GM18507 (cell line): Measurements from ENCODE around the gene FMN1.

Source experiments
- DNase-seq: peaks from one replicate; pipeline ENCODE4 v3.0.0; 2011; ENCODE audit warnings: low read depth; ENCODE audit not compliant: insufficient read length; ENCODE audit errors: extremely low spot score
- FAIRE-seq: peaks from 2 replicates; lab custom pipeline; 2011; peaks lifted over from hg19 to GRCh38; lab: Jason Lieb, UNC

Gene FMN1

GRCh38 chr15:32829436-32829835 lies 365.1 kb downstream of the FMN1 start:
- FAIRE-seq (no peak), DNase-seq (no peak)

GRCh38 chr15:32828507-32829186 lies 365.9 kb downstream of the FMN1 start:
- FAIRE-seq, result no peak
- no peak for DNase-seq

GRCh38 chr15:32826685-32827084 lies 367.8 kb downstream of the FMN1 start:
- FAIRE-seq (no peak), DNase-seq (no peak)

- DNase-seq (no peak), FAIRE-seq (no peak)
Measured at GRCh38 chr15:32825219-32825618, 369.3 kb downstream of the FMN1 start.

GRCh38 chr15:32824777-32825176 lies 369.7 kb downstream of the FMN1 start:
- FAIRE-seq, result no peak
- no peak for DNase-seq

GRCh38 chr15:32823750-32824149 lies 370.8 kb downstream of the FMN1 start:
- FAIRE-seq, result no peak
- DNase-seq, result no peak

GRCh38 chr15:32822739-32823138 lies 371.8 kb downstream of the FMN1 start:
- FAIRE-seq, result no peak
- no peak for DNase-seq

GRCh38 chr15:32819448-32819847 lies 375.1 kb downstream of the FMN1 start:
- no peak for FAIRE-seq
- DNase-seq, result no peak

GRCh38 chr15:32818758-32819447 lies 375.6 kb downstream of the FMN1 start:
- FAIRE-seq (no peak), DNase-seq (no peak)

GRCh38 chr15:32817577-32817976 lies 376.9 kb downstream of the FMN1 start:
- no peak for FAIRE-seq
- no peak for DNase-seq

- DNase-seq, result no peak
- no peak for FAIRE-seq
Measured at GRCh38 chr15:32807331-32807730, 387.2 kb downstream of the FMN1 start.

GRCh38 chr15:32803631-32804030 lies 390.9 kb downstream of the FMN1 start:
- no peak for DNase-seq
- no peak for FAIRE-seq

- DNase-seq (no peak), FAIRE-seq (no peak)
Measured at GRCh38 chr15:32802286-32802936, 392.1 kb downstream of the FMN1 start.

- FAIRE-seq (no peak), DNase-seq (no peak)
Measured at GRCh38 chr15:32799936-32800535, 394.5 kb downstream of the FMN1 start.

- DNase-seq, result no peak
- no peak for FAIRE-seq
Measured at GRCh38 chr15:32796856-32797255, 397.7 kb downstream of the FMN1 start.

- FAIRE-seq (no peak), DNase-seq (no peak)
Measured at GRCh38 chr15:32794973-32795372, 399.5 kb downstream of the FMN1 start.

- DNase-seq (no peak), FAIRE-seq (no peak)
Measured at GRCh38 chr15:32792436-32792835, 402.1 kb downstream of the FMN1 start.

- no peak for DNase-seq
- FAIRE-seq, result no peak
Measured at GRCh38 chr15:32790352-32790999, 404.0 kb downstream of the FMN1 start.

GRCh38 chr15:32787949-32788348 lies 406.6 kb downstream of the FMN1 start:
- FAIRE-seq (no peak), DNase-seq (no peak)

GRCh38 chr15:32786906-32787305 lies 407.6 kb downstream of the FMN1 start:
- no peak for FAIRE-seq
- no peak for DNase-seq
